HG03097 (cell line): ENCODE measurements around the gene MRRF.
"Not testable (repeated sequence)": the region's sequence is repeated elsewhere in the genome, so short reads cannot be mapped to it uniquely, and the experiment has no call there.

ENCODE experiments used
- ATAC-seq: cut with Tn5 transposase; IDR thresholded peaks from one replicate; pipeline ENCODE4 v1.9.1; 2021; ENCODE audit not compliant: unreplicated experiment, low FRiP score

MRRF gene

DNA sequence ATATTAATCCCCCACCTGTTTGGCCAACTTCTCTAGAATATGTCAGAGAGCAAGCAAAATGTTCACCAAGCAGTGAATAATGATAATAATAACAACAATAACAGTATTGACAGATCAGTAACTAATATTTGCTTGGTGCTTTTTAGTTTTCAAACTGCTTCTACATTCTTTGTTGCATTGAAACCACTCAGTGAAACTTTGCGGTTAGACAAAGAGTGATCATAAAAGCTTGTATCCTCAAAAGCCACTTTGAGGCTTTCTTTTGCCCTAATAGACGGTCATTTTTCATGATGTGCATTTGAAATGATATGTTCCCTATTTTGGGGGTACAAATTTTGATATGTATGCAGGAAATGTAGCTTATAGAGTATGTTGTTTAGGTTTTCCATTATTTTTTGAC, 62.5 kb downstream of the MRRF start:
- ATAC-seq, result no peak

DNA sequence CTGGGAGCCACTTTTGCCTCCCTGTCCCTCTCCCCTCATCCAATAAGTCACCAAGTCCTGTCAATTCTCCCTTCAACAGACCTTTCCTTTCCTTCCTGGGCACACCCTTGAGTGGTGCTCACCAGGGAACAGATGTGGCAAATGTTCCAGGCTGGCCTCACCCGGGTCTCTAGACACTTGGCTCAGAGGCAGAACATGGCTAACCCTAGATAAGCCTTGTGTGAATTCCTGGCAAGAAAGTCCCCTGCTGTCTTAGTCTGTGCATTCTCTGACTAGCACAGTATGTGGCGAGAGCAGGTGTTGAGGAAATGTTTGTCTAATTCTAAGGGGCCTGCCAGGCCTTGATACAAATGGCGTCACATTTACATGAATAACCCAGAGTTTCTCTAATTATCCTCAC, 64.9 kb downstream of the MRRF start:
- no peak for ATAC-seq

DNA sequence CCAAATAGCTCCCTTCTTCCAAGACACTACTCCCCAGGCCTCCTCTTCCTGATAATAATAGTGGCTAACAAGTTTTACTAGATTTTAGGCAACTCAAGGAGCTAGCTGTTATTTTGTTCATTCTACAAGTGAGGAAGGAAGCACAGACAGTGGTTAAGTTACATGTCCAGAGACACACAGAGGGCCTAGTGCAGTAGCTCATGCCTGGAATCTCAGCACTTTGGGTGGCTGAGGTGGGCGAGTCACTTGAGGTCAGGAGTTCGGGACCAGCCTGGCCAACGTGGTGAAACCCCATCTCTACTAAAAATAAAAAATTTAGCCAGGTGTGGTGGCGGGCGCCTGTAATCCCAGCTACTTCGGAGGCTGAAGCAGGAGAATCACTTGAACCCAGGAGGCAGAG, 65.8 kb downstream of the MRRF start:
- ATAC-seq, result not testable (repeated sequence)

DNA sequence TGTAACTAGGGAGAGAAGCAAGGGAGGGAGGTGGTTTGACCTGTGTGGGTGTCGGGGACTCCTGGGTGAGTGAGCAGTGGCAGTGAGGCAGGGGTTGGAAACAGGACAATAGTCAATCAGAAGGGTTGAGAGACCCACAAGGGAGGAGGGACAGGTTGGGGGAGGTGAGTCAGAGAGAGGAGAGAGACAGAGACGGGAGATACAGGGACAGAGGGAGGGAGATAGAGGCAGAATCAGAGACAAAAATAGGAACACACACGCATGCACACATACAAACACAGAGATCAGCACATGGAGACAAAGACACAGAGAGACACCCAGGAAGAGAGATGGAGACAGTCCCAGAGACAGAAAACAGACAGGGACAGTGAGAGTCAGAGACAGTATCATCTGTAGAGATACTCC, 66.8 kb downstream of the MRRF start:
- ATAC-seq, result no peak

DNA sequence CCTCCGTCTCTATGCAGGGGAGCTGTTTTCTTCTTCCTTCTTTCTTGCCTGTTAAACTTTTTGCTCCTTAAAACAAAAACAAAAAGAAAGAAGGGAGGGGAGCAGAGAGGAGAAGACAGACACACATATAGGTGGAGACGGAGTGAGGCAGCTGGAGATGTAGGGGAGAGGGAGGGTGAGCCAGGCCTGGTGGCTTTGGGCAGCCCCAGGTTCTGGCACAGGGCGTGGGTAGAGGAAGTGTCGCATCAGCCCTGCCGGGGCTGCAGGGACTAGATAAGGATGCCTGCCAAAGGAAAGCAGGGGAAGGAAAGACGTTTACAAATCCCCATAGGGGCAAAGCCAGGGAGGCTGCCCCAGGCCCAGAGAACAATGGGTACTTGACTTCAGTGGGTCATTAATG, 67.4 kb downstream of the MRRF start:
- ATAC-seq, result no peak

DNA sequence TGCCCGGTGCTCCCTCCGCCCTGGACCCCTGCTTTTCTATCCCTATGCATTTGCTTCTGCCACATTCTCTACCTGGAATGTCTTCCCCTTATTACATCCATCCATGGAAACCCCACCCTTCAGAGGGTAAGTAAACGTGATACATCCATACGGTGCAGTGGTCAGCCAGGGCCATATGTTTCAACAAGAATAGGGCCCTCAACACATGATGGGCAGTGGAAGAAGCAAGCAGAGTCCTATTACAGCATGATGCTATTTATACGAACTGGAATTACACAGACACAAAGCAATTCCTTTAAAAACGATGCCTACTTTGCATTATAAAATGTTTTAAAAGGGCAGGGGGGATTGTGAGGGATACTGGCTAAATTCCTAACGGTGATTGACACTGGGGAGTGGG, 68.0 kb downstream of the MRRF start:
- no peak for ATAC-seq

DNA sequence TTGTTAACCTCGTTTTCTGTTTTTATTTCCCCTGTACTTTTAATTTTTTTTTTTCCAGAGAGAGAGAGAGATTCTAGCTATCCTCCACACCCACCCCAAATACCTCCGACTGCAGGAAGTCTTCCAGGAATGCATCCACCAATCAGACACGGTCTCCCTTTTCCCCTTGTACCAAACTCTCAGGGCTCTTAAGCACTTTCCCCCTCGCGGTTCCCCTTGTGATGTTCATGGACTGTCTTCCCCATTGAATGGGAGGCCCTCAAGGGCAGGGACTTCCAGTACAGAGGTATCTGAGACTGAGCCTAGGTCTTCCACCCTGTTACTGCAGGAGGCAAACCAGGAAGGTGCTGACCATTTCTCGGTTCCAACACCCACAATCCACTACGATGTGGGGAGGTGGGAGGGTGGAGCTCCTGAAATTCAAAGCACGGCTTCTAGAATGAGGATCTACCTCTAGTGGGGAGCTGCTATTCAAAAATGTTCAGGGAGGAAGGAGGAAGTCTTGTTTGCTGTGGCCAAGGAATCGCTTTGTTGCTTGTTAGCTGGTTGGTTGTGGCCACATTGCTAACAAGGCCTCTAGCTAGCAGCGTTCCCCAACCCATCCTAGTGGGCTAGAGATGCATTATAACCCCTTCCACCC, 68.6 kb downstream of the MRRF start:
- ATAC-seq, result no peak

DNA sequence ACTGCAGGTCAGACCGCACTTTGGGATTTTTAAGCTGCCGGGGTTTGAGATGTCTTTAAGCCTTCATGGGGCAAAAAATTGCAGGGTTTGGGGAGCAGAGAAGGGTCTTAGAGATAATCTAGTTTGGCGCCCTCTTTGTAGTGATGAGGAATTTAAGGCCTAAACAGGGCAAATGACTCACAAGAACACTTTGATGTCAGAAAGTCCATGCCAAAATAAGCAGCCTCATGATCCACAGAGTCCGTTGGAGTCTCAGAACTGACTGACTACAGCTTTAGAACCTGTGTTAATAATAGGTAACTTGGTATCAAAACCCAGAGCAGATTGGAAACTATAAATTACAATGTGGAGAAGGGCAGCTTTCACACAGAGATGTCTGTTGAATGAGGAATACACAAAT, 70.2 kb downstream of the MRRF start:
- ATAC-seq, result no peak

DNA sequence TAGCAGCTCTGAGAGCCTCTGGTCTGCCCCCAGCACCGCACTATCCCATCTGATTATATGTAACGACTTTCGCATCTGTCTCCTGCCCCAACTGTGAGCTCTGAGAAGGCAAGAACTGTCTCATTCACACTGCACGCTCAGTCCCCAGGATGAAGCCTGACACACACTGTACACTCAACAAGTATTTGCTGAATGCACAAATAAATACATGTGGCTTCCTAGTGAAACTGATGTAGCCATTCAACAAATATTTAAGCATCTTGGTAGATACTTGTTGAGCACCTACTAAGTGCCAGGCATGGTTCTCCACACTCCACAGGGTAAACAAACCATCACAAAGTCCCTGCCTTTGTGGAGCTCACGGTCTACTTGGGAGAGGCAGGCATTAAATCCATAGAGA, 71.5 kb downstream of the MRRF start:
- no peak for ATAC-seq

DNA sequence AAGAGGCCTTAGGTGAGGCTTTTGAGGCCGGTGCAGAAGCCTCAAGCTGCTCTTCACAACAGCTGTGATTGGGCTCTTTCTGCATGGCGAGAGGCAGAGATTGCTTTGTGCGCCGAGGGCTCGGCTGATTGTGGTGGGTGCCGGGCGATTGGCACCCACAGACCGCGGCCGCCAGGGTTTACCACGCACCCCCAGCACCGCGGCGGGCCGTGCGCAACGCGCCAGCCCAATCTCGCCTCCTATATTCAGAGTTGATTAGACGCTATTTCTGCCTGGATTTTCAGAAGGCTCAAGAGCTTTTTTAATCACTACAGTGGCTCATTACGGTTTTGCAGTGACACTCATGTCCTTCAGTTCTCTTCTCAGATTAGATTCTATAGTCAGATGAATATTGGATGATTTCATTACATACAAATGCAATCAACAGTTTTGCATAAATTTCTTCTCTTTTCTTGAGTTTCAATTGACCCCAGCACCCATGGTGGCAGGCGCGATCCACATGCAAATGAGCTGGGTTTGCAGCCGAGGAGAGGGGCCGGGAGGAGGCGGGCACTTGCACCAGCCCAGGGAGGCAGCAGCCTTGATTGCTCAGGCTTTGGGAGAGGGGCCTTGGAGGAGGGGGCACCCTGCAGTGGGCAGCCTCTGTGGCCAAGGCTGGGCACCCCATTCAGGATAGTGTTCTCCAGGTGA, 72.3 kb downstream of the MRRF start:
- ATAC-seq, result no peak

DNA sequence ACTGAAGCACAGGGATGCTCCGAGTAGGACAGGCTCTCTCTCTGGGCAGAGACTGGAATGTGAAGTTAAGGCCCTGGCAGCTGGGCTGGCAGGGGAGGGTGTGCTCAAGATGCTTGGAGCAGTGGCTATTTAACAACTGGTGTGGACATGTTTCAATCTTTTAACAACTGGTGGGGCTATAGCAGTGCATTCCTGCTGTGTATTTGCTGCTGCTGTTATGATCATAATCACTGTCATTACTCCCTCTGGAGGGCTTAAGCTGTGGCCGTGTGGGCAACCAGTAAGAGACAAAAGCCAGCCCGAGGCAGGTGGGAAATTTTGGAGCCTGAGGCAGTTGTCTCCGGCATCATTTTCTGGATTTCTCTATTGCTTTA, 72.9 kb downstream of the MRRF start:
- no peak for ATAC-seq

DNA sequence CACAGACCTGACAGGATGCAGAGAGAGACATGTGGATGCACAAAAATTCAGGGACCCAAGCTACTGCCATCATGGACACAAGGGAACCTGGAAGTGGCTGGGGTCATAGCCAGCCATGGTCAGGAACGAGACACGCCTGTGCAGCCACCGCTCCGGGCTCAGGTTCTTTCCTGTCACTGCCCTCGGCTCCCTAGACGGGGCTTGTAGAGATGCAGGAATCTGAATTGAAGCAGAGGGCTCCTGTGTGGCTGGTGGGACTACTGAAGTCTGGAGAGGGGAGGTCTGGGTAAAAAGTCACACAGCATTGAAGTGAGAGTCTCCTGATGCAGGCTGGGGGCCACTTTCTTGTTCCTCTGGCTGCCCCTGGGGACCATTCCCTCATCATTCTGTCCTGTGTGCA, 73.9 kb downstream of the MRRF start:
- no peak for ATAC-seq

DNA sequence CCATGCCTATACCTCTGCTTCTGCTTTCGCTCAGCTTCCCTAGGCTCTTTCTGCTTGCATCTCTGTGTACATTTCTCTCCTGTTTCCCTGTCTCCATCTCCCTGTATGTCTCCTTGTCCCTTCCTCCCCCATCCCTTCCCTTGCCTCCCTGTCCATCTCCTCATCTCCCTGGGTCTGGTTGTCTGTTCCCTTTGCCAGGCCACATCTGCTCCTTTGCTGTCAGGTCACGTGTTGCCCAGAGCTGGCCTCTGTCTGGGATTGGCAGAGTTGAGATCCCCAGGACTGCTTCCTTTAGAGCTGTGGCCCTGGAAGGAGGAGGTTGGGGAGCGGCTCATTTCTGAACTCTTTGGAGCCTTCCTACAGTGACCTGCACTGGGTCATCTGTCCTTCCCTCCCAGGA, 74.3 kb downstream of the MRRF start:
- no peak for ATAC-seq

DNA sequence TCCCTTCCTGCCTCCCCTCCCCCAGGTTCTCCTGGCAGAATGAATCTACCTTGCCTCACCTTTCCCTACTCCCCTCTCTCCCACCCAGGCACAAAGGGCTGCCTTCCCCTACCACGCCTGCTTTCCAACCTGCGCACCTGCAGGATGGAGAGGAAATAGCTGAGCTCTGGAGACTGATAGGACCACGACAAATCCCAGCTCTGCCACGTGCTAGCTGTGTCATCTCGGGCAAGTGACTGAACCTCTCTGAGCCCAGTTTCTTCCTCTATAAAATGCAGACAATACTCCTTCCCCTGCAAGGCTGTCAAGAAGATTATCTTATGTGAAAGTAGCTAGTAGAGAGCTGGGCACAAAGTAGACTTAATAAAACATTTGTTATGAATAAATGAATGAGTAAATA, 74.9 kb downstream of the MRRF start:
- ATAC-seq, result no peak

DNA sequence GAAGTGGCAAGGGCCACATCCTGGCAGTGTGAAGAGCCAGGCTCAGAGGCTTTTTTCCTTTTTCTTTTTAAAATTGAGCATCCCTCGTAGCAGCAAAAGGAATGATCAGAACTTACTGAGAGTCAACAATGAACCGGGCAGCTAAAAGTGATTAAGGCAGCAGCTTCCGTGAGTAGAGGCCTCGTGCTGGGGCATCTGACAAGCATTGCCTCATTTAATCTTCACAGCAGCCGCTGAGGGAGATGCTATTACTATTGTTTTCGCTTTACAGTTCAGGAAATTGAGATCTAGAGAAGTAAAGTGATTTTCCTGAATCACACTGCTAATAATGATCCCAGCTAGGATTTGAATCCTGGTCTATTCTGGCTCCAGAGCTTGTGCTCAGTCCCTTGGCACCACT, 75.5 kb downstream of the MRRF start:
- ATAC-seq, result no peak

DNA sequence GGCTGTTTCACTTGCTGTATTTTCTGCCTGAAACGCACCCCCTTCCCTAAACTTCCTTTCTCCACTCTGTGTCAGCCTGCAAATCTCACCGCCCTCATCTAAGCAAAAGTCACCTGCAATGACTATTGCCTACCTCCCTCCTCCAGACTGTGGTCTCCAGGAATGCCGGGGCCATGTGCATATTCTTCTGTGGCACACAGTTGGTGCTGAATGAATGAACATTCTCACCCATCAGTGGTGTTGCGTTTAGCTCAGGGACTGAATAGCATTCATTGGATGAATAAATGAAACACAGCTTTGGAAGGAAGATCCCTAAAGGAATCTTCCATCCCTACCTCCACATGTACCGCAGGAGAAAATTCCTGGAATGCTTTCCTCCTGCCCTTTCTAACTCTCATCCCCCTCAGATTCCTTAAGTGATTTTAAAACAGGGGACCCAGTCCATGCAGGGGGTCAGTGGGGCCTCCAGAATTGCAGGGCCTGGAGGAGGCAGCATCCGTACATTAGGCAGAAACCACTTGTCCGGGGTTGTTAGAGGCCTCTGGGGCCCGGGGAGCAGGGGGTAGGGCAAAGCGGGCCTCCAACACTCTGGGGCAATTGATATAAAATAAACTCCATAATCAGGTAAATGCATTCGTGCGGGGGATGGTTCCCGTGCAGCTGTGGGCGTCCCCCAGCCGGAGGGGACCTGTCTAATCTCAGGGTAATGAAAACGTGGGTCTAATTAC, 77.8 kb downstream of the MRRF start:
- ATAC-seq, result no peak

DNA sequence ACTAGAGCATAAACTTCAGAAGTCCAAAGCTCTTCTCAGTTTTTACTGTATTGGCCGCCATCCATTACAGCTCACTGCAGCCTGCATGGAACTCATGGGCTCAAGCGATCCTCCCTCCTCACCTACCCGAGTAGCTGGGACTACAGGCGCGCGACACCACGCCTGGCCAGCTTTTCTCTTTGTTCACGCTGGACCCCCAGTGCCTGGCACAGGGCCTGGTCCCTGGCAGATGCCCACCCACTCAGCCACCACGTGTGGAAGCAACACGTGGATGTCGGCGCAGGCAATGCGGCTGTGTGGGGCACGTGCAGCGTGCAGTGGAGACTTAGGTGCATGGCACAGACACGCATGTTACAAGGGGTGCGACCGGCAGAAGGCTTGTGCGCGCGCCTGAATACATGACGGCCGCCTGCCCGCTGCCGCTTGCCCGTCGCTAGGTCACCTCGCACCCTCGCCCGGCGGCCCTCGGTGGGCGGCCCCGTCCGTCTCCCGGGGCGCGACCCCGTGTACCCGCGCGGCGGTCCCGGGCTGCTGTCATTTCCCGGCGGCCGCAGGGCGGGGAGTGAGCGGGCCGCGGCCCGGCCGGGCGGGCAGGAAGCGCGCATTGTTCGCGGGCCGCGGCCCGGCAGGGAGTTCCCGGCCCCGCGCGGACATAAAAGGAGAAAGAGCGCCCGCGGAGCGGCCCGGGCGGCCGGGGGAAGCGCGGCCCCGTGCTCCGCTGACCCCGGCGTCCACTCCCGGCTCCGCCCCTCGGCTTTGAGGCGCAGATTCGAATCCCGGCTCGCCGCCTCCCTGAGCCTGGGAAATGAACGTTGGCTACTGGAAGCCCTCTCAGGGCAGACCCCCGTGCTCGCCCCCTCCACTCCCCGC, 82.0 kb downstream of the MRRF start:
- ATAC-seq, result no peak

DNA sequence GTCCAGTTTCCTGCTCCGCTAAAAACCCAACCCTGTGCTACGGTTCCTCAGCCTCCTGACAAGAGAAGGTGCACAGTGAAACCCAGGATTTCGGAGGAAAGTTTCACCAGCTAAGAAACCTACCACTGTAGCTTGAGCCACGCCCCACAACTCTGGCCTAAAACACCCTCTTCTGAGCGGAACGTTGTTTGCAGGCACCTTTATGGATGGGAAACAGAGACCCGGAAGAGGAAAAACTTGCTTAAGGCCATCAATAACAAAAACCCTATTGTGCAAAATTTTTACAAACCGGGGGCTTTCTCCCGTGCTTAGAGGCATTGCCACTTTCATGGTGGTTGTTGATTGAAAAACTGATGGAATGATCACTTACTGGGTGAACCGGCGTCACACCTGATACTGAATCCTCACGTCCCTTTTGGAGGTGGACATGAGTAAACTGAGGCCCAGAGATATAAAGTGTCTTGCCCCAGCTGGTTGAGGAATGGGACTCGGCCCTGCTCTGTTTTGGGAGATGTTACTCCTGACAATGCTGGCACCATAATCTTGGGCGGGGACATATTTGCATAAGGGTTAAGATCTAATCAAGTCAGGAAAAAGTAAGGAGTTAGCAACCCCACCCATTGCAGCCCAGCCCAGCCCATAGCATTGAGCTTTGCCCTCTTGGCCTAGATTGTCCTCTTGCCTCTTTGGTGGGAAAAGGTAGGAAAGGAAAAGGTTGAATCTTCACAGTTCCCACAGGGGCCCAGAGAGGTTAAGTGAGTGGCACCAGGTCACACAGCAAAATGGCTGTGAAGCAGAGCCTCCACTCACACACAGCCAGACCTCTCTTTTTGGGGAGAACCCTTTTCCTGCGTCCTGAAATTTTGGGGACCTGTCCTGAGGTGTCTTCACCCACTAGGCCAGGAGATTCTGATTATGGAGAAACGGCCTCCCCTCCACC, 82.9 kb downstream of the MRRF start:
- ATAC-seq, result no peak

DNA sequence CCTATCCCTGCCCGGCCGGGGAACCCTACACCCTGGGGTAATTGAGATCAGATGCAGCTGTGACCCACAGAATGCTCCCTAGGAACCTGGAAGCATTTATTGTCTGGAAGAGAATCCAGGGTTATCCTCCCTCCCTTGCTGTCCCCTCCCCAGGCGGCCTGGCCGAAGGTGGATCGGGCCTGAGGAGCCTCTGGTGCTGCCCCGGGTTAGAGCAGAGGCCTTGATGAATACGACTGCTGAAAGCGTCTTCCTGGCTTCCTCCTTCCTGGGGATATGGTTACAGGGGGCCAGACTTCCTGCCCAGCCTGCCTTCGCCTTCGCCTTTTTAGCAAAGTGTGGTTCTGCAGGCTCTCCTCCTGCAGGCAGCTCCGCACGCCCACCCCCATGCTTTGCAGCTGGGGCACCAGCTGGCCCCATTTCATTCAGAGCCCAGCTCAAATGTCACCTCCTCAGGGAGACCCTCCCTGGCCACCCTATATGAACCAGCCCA, 83.7 kb downstream of the MRRF start:
- ATAC-seq, result no peak

DNA sequence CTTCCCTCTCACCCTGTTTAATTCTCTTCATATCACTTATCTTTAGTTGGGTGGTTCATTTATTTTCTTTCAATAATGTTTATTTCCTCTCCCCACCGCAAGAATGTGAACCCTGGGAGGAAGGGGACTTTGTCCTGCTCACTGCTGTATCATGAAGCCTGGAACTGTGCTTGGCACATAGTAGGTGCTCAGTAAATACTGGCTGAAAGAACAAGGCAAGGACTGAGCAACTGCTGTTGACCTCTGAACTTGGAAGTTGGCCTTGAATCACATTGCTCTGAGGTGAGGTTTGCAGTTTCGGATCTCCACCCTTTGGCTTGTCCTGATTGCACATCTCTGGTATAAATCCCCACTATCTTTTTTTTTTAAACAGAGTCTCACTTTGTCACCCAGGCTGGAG, 84.1 kb downstream of the MRRF start:
- ATAC-seq, result no peak
